ENCODE results near the gene ZBTB7C.

- TF ChIP-seq POLR2AphosphoS5 (IDR thresholded peaks at IDR 0.05; ENCODE audit: low read depth, low read length): no peak
- TF ChIP-seq REST (IDR thresholded peaks at IDR 0.05; ENCODE audit: insufficient read depth in 1 of 2, low read depth in 2 of 2, low read length in 2 of 2): no peak
- TF ChIP-seq SIN3A (IDR thresholded peaks at IDR 0.05; ENCODE audit: borderline replicate concordance, insufficient read depth, low read length): no peak
- no peak for TF ChIP-seq TAF1 (IDR thresholded peaks at IDR 0.05; ENCODE audit: borderline replicate concordance, insufficient read depth, low read length)
Measured at GRCh38 chr18:47999801-48000248, 409.4 kb downstream of the ZBTB7C start.
